Transverse colon (tissue), 4 donors: ENCODE data around the gene P2RX6. TPM values are rescaled to one million over a fixed set of nuclear protein-coding genes. Genes with fewer than 3 reads are reported as not detected.

Source experiments
- DNase-seq: peaks from one replicate; pipeline ENCODE4 v3.0.0-alpha.2; 2019
- H3K27ac ChIP-seq, 4 donors: fragments of 200-600 bp; sonication (generic); 2 replicates each; pipeline ENCODE4 v1.5.1; 2016 to 2018; ENCODE audit warnings: inconsistent platforms in 4 of 4
- H3K27me3 ChIP-seq: fragments of 200-600 bp; sonication (generic); 2 replicates; pipeline ENCODE4 v1.5.1; 2017; ENCODE audit warnings: inconsistent platforms
- H3K36me3 ChIP-seq, 4 donors: fragments of 200-600 bp; sonication (generic); 2 replicates each; pipeline ENCODE4 v1.5.1; 2017 to 2019; ENCODE audit warnings: inconsistent platforms in 4 of 4
- H3K4me1 ChIP-seq, 4 donors: fragments of 200-600 bp; sonication (generic); 2 replicates each; pipeline ENCODE4 v1.5.1; 2017 to 2020; ENCODE audit warnings: inconsistent platforms in 4 of 4
- H3K4me3 ChIP-seq, 4 donors: fragments of 200-600 bp; sonication (generic); 1 replicate in 1 of 4; 2 replicates in 3 of 4; pipeline versions ENCODE4 v1.5.1 to v1.6.1; 2017 to 2019; ENCODE audit warnings: inconsistent platforms in 4 of 4
- H3K9me3 ChIP-seq, 2 donors: fragments of 200-600 bp; sonication (generic); 2 replicates each; pipeline ENCODE4 v1.5.1; 2017 to 2019; ENCODE audit warnings: inconsistent platforms in 2 of 2
- CTCF ChIP-seq, 5 experiments: fragments of 200-600 bp in 3 of 5; fragments of 450-650 bp in 2 of 5; sonication (generic) in 3 of 5; IDR thresholded peaks; 1 replicate in 2 of 5; 2 replicates in 3 of 5; pipeline ENCODE4 v1.5.1; 2016 to 2017; ENCODE audit warnings: antibody characterized with exemption in 5 of 5, inconsistent platforms in 3 of 5, mild to moderate bottlenecking in 2 of 5, moderate library complexity in 1 of 5
- EP300 ChIP-seq: sonication (generic); formaldehyde crosslinking; IDR thresholded peaks from one replicate; pipeline ENCODE4 v1.6.1; 2017; ENCODE audit warnings: antibody characterized with exemption, low read depth
- POLR2A ChIP-seq: fragments of 450-650 bp; IDR thresholded peaks from one replicate; pipeline ENCODE4 v1.6.1; 2016; ENCODE audit warnings: antibody characterized with exemption, mild to moderate bottlenecking, moderate library complexity
- POLR2AphosphoS5 ChIP-seq, 3 donors: sonication (generic); formaldehyde crosslinking; IDR thresholded peaks; one replicate each; pipeline ENCODE4 v1.6.1; 2016; ENCODE audit warnings: antibody characterized with exemption in 3 of 3
- WGBS, 2 donors: methylation state at CpG; one replicate each; pipeline ENCODE4 v1.1.5; 2018; ENCODE audit warnings: low coverage in 1 of 2; 5-methylcytosine and 5-hydroxymethylcytosine counted together
- in situ Hi-C, 4 donors: fragments of 200-750 bp; cut with MboI; loops; one replicate each; pipeline versions ENCODE4 v1.15.0 to v1.15.1; 2017; ENCODE audit warnings: low sequenced_read_pairs in 3 of 4, low pct_ligation_motif_present in 1 of 4, low pct_unique_long_range_greater_than_20kb in 1 of 4
- intact Hi-C: fragments of 100-400 bp; cut with DNase I; formaldehyde crosslinking; loops from one replicate; pipeline ENCODE4 v1.15.1; 2023; ENCODE audit warnings: low total_unique reads
- total RNA-seq, 4 donors: library from RNA; depleted of rRNA; stranded (reverse); fragments of >200 nt; gene quantifications; one replicate each; pipeline ENCODE4 v1.1.0, GENCODE V29; 2016

Gene P2RX6
- total RNA-seq, 4 donors from 2014 or later, result 0.40 to 1.7 (median 0.82) TPM; not detected in 1

- DNase-seq, result no peak
- Histone ChIP-seq H3K9me3 (no peaks in the 10 kb centered on the region), H3K27ac (no peak overlapping the region), H3K36me3 (peaks cover 0 to 17% (median 0%) of the 10 kb centered on the region in 4 donors), H3K4me1 (no peaks in the 10 kb centered on the region), H3K4me3 (no peak overlapping the region), H3K27me3 (no peaks in the 10 kb centered on the region)
- WGBS, 2 donors, result 92% methylated on average over 7 of the region's 7 CpGs; no CpG with 5 or more reads in 1 of the 2 donors
- no peak for TF ChIP-seq CTCF (IDR thresholded peaks at IDR 0.05)
- no peak for TF ChIP-seq POLR2A
- no peak for TF ChIP-seq POLR2AphosphoS5 (IDR thresholded peaks at IDR 0.05)
- no peak for TF ChIP-seq EP300
- intact Hi-C loops, result no loop called here
- in situ Hi-C loops, result no loop called here
These were observed 22.9 kb upstream of the P2RX6 start for GRCh38 chr22:20992056-20992442.

GRCh38 chr22:20992456-20993303 lies 22.3 kb upstream of the P2RX6 start:
- 67 to 91% methylated on average over 3 to 21 of the region's 21 CpGs for WGBS, 2 donors
- intact Hi-C loops, result no loop called here

GRCh38 chr22:20993304-20994127 lies 21.4 kb upstream of the P2RX6 start:
- Histone ChIP-seq H3K27me3 (no peaks in the 10 kb centered on the region), H3K4me1 (no peaks in the 10 kb centered on the region), H3K36me3 (peaks cover 0 to 13% (median 0%) of the 10 kb centered on the region in 4 donors), H3K27ac (no peak overlapping the region), H3K9me3 (no peaks in the 10 kb centered on the region), H3K4me3 (no peak overlapping the region)
- 94% methylated on average over 20 of the region's 29 CpGs; no CpG with 5 or more reads in 1 of the 2 donors for WGBS, 2 donors
- intact Hi-C loops, result no loop called here
- no peak for DNase-seq
- no peak for TF ChIP-seq POLR2AphosphoS5 (IDR thresholded peaks at IDR 0.05)
- TF ChIP-seq EP300, result no peak
- TF ChIP-seq CTCF (IDR thresholded peaks at IDR 0.05), result no peak
- no peak for TF ChIP-seq POLR2A
- in situ Hi-C loops, result no loop called here

More at GRCh38 chr22:20992456-20993303, 22.3 kb upstream of the P2RX6 start:
- TF ChIP-seq POLR2AphosphoS5 (IDR thresholded peaks at IDR 0.05) (no peak), POLR2A (no peak), CTCF (IDR thresholded peaks at IDR 0.05) (no peak), EP300 (no peak)
- no peak overlapping the region for H3K4me3 ChIP-seq
- H3K27ac ChIP-seq, result no peak overlapping the region
- no peak for DNase-seq
- H3K27me3 ChIP-seq, result no peaks in the 10 kb centered on the region
- in situ Hi-C loops, result no loop called here
- H3K4me1 ChIP-seq, result no peaks in the 10 kb centered on the region
- H3K9me3 ChIP-seq, result no peaks in the 10 kb centered on the region
- peaks cover 0 to 13% (median 0%) of the 10 kb centered on the region in 4 donors for H3K36me3 ChIP-seq
